ENCODE results near the gene RTL10.

Gene RTL10

DNA sequence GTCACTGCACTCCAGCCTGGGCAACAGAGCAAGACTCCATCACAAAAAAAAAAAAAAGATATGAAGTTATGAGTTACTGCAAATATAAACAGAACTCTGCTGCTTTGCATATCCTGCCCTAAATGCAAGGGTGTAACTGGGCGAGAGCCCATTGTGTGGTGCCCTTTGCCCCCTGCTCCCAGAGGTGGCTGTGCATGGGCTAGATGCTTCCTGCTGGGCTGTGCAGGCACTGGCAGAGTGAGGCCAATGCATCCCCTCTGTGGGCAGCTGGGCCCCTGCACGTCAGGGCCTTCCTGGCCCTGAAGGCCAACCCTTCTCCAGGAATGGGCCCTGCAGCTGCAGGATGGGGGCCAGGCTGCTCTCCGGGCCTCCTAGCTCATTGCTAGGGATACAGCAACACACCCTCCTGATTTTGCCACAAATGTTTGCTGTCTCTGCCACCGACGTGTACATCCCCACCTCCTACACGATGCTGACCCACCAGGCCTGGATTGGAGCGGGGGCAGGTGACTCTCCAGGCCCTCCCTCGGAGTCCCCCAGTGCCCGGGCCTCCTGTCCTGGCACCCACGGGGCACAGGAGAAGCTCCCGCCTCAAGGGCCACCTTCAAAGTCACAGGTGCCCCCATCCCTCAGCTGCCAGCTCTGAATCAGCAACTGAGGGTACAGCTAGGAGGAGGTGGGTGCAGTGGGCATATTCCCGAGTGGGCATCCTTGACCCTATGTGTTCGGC, 46.2 kb upstream of the RTL10 start:
- H3K9me3 ChIP-seq (ENCODE audit: insufficient read depth, low read length, severe bottlenecking), result no peaks in the 10 kb centered on the region
- peaks cover 11% of the 10 kb centered on the region for H3K4me1 ChIP-seq (ENCODE audit: insufficient read depth, low read length)
- no peak overlapping the region for H3K4me3 ChIP-seq (ENCODE audit: low read depth in 1 of 2, low read length in 2 of 2)
- ATAC-seq (ENCODE audit: insufficient read depth, low read depth), result no peak
- H3K79me2 ChIP-seq (ENCODE audit: insufficient read depth, low read length), result no peaks in the 10 kb centered on the region
- H3K4me2 ChIP-seq (ENCODE audit: insufficient read depth, low read length), result no peak overlapping the region
- H3K27ac ChIP-seq (ENCODE audit: low read length), result peak overlapping the region; percentile 22; the same call in 1 of the 2 replicates
- no peak overlapping the region for H2AFZ ChIP-seq (ENCODE audit: low read depth, low read length)
- DNase-seq, result no peak
- H4K20me1 ChIP-seq (ENCODE audit: insufficient read depth, low read length), result no peaks in the 10 kb centered on the region
- H3K9ac ChIP-seq (ENCODE audit: low read depth, low read length), result no peak overlapping the region
- peaks cover 10% of the 10 kb centered on the region for H3K36me3 ChIP-seq (ENCODE audit: insufficient read depth, low read length)
- no peaks in the 10 kb centered on the region for H3K27me3 ChIP-seq (ENCODE audit: insufficient read depth, low read length, poor library complexity)
- TF ChIP-seq, protein P1, sequence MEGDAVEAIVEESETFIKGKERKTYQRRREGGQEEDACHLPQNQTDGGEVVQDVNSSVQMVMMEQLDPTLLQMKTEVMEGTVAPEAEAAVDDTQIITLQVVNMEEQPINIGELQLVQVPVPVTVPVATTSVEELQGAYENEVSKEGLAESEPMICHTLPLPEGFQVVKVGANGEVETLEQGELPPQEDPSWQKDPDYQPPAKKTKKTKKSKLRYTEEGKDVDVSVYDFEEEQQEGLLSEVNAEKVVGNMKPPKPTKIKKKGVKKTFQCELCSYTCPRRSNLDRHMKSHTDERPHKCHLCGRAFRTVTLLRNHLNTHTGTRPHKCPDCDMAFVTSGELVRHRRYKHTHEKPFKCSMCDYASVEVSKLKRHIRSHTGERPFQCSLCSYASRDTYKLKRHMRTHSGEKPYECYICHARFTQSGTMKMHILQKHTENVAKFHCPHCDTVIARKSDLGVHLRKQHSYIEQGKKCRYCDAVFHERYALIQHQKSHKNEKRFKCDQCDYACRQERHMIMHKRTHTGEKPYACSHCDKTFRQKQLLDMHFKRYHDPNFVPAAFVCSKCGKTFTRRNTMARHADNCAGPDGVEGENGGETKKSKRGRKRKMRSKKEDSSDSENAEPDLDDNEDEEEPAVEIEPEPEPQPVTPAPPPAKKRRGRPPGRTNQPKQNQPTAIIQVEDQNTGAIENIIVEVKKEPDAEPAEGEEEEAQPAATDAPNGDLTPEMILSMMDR (IDR thresholded peaks at IDR 0.05; ENCODE audit: borderline replicate concordance, extremely low read depth, low read length, poor library complexity, severe bottlenecking), result no peak
- no peak for TF ChIP-seq EZH2 (IDR thresholded peaks at IDR 0.05; ENCODE audit: borderline replicate concordance, low read depth, low read length, severe bottlenecking)

DNA sequence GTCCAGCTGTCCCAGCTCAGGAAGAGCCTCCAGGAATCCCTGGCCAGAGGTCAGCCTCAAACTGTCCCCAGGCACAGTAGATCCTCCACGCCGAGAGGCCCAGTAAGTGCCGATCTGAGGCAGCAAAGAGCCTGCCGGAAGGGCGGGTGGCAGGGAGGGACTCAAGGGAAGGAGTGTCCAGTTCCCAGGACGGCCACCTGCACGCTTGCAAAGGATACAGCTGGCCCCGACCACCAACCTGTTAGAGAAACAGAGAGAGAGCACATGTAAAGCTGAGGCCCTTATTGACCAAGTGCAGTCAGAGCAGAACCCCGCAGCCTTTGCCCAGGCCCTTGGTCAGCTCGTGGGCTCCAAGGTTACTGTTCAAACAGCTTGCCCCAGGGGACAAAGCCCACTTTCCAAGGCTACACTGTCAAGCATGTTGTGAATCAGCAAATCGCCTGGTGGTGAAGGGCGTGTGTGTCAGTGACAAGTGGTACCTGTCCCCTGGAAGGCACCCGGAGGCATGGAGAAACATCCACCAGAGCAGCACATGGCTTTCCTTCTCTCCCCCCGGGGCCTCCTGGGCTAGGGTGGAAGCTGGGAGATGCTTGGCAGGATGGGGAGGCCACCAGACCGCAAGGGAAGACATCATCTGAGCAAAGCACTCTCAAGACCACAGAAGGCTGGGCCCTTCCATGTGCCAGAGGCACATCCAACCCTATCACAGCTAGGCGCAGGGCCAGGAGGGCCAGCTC, 44.3 kb upstream of the RTL10 start:
- H4K20me1 ChIP-seq (ENCODE audit: insufficient read depth, low read length), result no peaks in the 10 kb centered on the region
- H3K4me3 ChIP-seq (ENCODE audit: low read depth in 1 of 2, low read length in 2 of 2), result no peak overlapping the region
- no peak overlapping the region for H2AFZ ChIP-seq (ENCODE audit: low read depth, low read length)
- TF ChIP-seq, protein P1 (IDR thresholded peaks at IDR 0.05; ENCODE audit: borderline replicate concordance, extremely low read depth, low read length, poor library complexity, severe bottlenecking), result no peak
- TF ChIP-seq EZH2 (IDR thresholded peaks at IDR 0.05; ENCODE audit: borderline replicate concordance, low read depth, low read length, severe bottlenecking), result no peak
- H3K9ac ChIP-seq (ENCODE audit: low read depth, low read length), result 0 out of 2 replicates have a peak overlapping the region, but pooled peaks have one; percentile 6
- no peaks in the 10 kb centered on the region for H3K9me3 ChIP-seq (ENCODE audit: insufficient read depth, low read length, severe bottlenecking)
- peak overlapping the region; percentile 63 for H3K27ac ChIP-seq (ENCODE audit: low read length)
- peaks cover 4% of the 10 kb centered on the region; the same call in 1 of the 2 replicates for H3K79me2 ChIP-seq (ENCODE audit: insufficient read depth, low read length)
- peaks cover 12% of the 10 kb centered on the region for H3K36me3 ChIP-seq (ENCODE audit: insufficient read depth, low read length)
- DNase-seq, result no peak
- no peak for ATAC-seq (ENCODE audit: insufficient read depth, low read depth)
- H3K27me3 ChIP-seq (ENCODE audit: insufficient read depth, low read length, poor library complexity), result no peaks in the 10 kb centered on the region
- no peak overlapping the region for H3K4me2 ChIP-seq (ENCODE audit: insufficient read depth, low read length)
- peaks cover 30% of the 10 kb centered on the region for H3K4me1 ChIP-seq (ENCODE audit: insufficient read depth, low read length)

DNA sequence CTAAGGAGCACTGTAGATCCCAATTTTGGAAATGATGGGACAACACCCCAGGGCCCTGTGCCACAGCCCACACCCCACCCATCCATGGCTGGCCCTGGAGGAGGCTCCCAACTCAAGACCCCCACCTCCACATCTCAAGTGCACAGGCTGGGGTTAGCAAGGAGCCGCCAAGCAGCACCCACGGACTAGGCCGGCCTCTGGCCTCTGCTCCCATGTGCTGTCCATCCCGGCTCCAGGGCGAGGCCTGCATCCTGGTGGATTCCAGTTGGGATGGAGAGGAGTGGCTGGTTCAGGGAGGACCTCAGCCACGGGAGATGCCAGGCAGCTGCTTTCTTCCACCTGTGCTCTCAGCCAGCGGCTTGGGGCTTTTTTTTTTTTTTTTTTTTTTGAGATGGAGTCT, 43.5 kb upstream of the RTL10 start:
- no peak overlapping the region for H3K4me3 ChIP-seq (ENCODE audit: low read depth in 1 of 2, low read length in 2 of 2)
- H3K36me3 ChIP-seq (ENCODE audit: insufficient read depth, low read length), result peaks cover 14% of the 10 kb centered on the region
- ATAC-seq (ENCODE audit: insufficient read depth, low read depth) (no peak), DNase-seq (no peak)
- H2AFZ ChIP-seq (ENCODE audit: low read depth, low read length), result no peak overlapping the region
- no peaks in the 10 kb centered on the region for H4K20me1 ChIP-seq (ENCODE audit: insufficient read depth, low read length)
- no peaks in the 10 kb centered on the region for H3K9me3 ChIP-seq (ENCODE audit: insufficient read depth, low read length, severe bottlenecking)
- no peak overlapping the region for H3K4me2 ChIP-seq (ENCODE audit: insufficient read depth, low read length)
- H3K27ac ChIP-seq (ENCODE audit: low read length), result no peak overlapping the region
- H3K79me2 ChIP-seq (ENCODE audit: insufficient read depth, low read length), result peaks cover 4% of the 10 kb centered on the region; the same call in 1 of the 2 replicates
- TF ChIP-seq, protein P1 (IDR thresholded peaks at IDR 0.05; ENCODE audit: borderline replicate concordance, extremely low read depth, low read length, poor library complexity, severe bottlenecking), result no peak
- TF ChIP-seq EZH2 (IDR thresholded peaks at IDR 0.05; ENCODE audit: borderline replicate concordance, low read depth, low read length, severe bottlenecking), result no peak
- H3K4me1 ChIP-seq (ENCODE audit: insufficient read depth, low read length), result peaks cover 39% of the 10 kb centered on the region
- no peak overlapping the region for H3K9ac ChIP-seq (ENCODE audit: low read depth, low read length)
- no peaks in the 10 kb centered on the region for H3K27me3 ChIP-seq (ENCODE audit: insufficient read depth, low read length, poor library complexity)
